SK-N-SH (cell line): Measurements from ENCODE around the gene KCNJ9.

Source experiments
- ELF1 ChIP-seq: IDR thresholded peaks from 2 replicates; pipeline ENCODE4 v1.4.0; 2012
- GABPA ChIP-seq: IDR thresholded peaks from 2 replicates; pipeline ENCODE4 v1.4.0; 2012; ENCODE audit warnings: low read depth, mild to moderate bottlenecking
- TF ChIP-seq, protein P1 (sequence below): fragments of 200-600 bp; sonication (generic); IDR thresholded peaks from 2 replicates; pipeline ENCODE4 v1.6.1; 2017; ENCODE audit warnings: antibody characterized with exemption, mild to moderate bottlenecking, moderate library complexity
- TF ChIP-seq, protein P2 (sequence below): fragments of 150-350 bp; IDR thresholded peaks from 2 replicates; pipeline ENCODE4 v1.6.1; 2017; ENCODE audit warnings: antibody characterized with exemption, low read length, low read depth, borderline replicate concordance

DNA sequence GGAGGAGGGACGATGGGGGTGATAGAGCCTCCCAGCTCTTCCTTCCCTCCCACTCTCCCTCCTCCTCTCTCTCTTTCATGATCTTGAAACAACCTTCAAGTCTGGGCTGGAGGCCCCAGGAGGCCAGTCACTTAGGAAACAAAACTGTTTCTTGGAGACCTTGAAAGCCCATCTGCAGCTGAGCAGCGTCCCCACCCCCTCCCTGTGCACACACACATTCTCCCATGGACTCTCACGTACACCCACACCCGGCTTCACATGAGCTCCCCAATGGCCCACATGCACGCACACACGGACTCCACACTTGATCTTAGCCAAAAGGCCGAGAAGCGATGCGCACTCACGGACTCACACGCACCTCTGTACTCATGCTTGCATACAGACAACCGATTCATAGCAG lies 31.0 kb downstream of the KCNJ9 start:
- TF ChIP-seq, protein P1, sequence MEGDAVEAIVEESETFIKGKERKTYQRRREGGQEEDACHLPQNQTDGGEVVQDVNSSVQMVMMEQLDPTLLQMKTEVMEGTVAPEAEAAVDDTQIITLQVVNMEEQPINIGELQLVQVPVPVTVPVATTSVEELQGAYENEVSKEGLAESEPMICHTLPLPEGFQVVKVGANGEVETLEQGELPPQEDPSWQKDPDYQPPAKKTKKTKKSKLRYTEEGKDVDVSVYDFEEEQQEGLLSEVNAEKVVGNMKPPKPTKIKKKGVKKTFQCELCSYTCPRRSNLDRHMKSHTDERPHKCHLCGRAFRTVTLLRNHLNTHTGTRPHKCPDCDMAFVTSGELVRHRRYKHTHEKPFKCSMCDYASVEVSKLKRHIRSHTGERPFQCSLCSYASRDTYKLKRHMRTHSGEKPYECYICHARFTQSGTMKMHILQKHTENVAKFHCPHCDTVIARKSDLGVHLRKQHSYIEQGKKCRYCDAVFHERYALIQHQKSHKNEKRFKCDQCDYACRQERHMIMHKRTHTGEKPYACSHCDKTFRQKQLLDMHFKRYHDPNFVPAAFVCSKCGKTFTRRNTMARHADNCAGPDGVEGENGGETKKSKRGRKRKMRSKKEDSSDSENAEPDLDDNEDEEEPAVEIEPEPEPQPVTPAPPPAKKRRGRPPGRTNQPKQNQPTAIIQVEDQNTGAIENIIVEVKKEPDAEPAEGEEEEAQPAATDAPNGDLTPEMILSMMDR, result no peak
- no peak for TF ChIP-seq ELF1
- TF ChIP-seq, protein P2, sequence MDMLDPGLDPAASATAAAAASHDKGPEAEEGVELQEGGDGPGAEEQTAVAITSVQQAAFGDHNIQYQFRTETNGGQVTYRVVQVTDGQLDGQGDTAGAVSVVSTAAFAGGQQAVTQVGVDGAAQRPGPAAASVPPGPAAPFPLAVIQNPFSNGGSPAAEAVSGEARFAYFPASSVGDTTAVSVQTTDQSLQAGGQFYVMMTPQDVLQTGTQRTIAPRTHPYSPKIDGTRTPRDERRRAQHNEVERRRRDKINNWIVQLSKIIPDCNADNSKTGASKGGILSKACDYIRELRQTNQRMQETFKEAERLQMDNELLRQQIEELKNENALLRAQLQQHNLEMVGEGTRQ, result no peak
- no peak for TF ChIP-seq GABPA
